GM21717 (cell line): Measurements from ENCODE around the gene CCNL2.

Source experiments
- ATAC-seq: cut with Tn5 transposase; IDR thresholded peaks from one replicate; pipeline ENCODE4 v1.9.1; 2021; ENCODE audit warnings: mild to moderate bottlenecking, moderate library complexity; ENCODE audit not compliant: unreplicated experiment

Gene CCNL2

GRCh38 chr1:1345384-1345783, 53.8 kb downstream of the CCNL2 start:
- ATAC-seq: no peak

GRCh38 chr1:1344655-1345361, 54.3 kb downstream of the CCNL2 start:
- ATAC-seq: no peak

GRCh38 chr1:1343811-1344421, 55.2 kb downstream of the CCNL2 start:
- no peak for ATAC-seq

- ATAC-seq: no peak
These were observed 56.5 kb downstream of the CCNL2 start for GRCh38 chr1:1342584-1343115.

GRCh38 chr1:1342061-1342562, 57.0 kb downstream of the CCNL2 start:
- no peak for ATAC-seq

- ATAC-seq: no peak
These were observed 57.5 kb downstream of the CCNL2 start for GRCh38 chr1:1341549-1342021.

- ATAC-seq: no peak
These were observed 58.2 kb downstream of the CCNL2 start for GRCh38 chr1:1340791-1341548.

GRCh38 chr1:1340185-1340584, 59.0 kb downstream of the CCNL2 start:
- no peak for ATAC-seq

- no peak for ATAC-seq
These were observed 60.9 kb downstream of the CCNL2 start for GRCh38 chr1:1338278-1338677.

GRCh38 chr1:1337793-1338147, 61.4 kb downstream of the CCNL2 start:
- ATAC-seq: no peak

GRCh38 chr1:1336931-1337792, 62.0 kb downstream of the CCNL2 start:
- no peak for ATAC-seq

- no peak for ATAC-seq
These were observed 62.7 kb downstream of the CCNL2 start for GRCh38 chr1:1336446-1336845.

- ATAC-seq: no peak
These were observed 63.3 kb downstream of the CCNL2 start for GRCh38 chr1:1335792-1336248.
